ENCODE measurements around the gene ARHGAP8. TPM values are rescaled to one million over a fixed set of nuclear protein-coding genes. Genes with fewer than 3 reads are reported as not detected.

ARHGAP8 gene
- total RNA-seq, 1 donor from 2014 or later = 38.1 TPM

DNA sequence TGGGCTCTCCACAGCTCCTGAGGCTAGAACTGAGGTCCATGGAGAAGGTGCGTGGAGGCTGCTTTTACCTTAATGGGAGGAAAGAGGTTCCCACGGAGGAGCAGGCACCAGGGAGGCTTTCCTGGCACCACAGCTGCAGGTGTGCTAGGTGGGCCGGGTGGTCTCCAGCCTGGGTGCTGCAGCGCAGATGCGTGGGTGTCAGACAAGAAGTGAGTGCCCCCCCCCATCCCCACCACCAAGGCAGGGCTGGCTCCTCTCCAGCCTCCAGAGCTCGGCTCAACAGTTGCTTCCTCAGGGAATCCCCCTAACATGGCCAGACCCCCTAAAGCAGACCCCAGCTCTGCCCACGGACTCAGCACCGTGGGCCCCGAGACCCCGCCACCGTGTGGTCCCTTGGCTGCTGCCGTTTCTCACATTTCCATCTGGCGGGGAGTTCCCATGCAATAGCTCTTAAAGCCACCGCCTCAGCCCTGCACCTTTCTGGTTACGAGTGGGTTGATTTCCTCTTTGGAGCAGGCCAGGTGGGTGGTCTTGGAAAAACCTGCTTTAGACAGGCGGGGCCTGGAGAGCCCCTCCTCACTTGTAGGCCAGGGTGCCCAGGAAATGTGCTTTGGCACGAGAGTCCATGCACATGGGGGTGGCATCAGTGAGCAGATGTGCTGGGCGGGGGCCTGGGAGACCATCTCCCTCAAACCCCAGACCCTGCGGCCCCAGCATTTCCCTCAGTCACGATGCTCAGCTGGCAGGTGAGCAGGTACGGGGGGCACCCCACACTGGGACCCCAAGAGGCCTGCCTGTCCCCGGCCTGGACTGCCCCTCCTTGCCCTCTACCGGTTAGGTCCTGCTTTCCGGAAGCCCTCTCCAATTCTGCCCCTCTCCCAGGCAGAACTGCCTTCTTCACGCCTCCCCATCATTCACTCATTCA is 93.7 kb downstream of the ARHGAP8 start:
- no peak overlapping the region for H3K4me3 ChIP-seq (ENCODE audit: low read depth, low read length)
- TF ChIP-seq, protein P1, sequence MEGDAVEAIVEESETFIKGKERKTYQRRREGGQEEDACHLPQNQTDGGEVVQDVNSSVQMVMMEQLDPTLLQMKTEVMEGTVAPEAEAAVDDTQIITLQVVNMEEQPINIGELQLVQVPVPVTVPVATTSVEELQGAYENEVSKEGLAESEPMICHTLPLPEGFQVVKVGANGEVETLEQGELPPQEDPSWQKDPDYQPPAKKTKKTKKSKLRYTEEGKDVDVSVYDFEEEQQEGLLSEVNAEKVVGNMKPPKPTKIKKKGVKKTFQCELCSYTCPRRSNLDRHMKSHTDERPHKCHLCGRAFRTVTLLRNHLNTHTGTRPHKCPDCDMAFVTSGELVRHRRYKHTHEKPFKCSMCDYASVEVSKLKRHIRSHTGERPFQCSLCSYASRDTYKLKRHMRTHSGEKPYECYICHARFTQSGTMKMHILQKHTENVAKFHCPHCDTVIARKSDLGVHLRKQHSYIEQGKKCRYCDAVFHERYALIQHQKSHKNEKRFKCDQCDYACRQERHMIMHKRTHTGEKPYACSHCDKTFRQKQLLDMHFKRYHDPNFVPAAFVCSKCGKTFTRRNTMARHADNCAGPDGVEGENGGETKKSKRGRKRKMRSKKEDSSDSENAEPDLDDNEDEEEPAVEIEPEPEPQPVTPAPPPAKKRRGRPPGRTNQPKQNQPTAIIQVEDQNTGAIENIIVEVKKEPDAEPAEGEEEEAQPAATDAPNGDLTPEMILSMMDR (conservative IDR thresholded peaks at IDR 0.05; ENCODE audit: low read depth, low read length) = no peak
- no peak for DNase-seq (ENCODE audit: low read depth)

DNA sequence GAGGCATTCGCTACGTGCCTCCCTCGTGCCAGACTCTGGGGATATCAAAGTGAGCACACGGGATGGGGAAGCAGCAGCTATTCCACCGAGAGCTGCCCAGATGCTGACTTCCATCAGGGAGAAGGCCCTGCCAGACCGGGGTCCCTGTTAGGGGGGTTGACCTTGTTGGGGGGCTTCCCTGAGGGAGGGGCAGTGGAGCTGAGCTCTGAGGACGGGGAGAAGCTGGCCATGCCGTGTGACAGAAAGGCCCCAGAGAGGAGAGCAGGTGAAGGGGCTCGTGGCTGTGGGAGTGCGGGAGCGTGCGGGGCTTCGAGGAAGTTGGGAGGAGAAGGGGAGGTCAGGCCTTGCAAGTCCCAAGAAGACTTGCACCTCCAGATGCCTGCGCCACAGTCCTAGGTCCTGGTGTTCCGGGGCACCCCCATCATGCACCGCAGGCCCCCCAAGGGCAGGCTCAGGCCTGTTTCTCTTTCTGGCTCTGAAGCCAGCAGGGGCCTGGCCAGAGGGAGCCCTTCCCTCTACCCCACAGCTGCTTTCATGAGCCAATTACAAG is 94.4 kb downstream of the ARHGAP8 start:
- TF ChIP-seq, protein P1 (conservative IDR thresholded peaks at IDR 0.05; ENCODE audit: low read depth, low read length) = no peak
- no peak overlapping the region for H3K4me3 ChIP-seq (ENCODE audit: low read depth, low read length)
- DNase-seq (ENCODE audit: low read depth) = no peak

DNA sequence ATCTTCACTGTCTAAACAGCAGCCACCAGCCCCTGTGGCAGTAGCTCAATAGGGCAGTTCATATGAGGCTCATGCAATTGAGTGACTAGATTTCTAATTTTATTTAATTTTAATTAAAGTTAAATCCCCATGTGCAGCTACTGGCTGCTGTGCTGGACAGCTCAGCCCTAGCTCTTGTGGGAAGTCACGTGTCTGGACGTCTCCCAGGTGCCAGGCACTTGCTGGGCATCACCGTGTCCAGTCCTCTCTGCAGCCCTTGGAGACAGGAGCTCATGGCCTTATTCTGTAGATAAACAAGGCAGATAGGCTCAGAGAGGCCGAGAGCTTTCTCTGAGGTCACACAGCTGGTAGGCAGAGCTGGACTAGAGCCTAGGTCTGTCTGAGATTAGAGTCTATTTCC is 95.0 kb downstream of the ARHGAP8 start:
- TF ChIP-seq, protein P1 (conservative IDR thresholded peaks at IDR 0.05; ENCODE audit: low read depth, low read length) = no peak
- no peak overlapping the region for H3K4me3 ChIP-seq (ENCODE audit: low read depth, low read length)
- no peak for DNase-seq (ENCODE audit: low read depth)

DNA sequence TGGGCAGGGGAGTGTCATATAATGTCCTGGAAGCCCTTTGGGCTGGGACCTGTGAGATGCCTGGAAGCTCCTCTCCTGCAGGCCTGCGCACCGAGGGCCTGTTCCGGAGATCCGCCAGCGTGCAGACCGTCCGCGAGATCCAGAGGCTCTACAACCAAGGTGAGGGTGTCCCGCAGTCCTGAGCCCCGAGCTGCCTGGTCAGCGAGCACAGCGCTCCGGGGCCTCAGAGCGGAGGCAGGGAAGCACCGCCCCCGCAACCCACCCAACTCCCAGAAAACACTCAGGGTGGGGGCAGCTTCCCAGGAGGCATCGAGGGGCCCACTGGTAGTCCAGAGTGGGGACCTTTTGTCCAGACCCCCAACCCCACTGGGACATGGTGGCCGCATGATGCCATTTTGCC is 95.5 kb downstream of the ARHGAP8 start:
- H3K4me3 ChIP-seq (ENCODE audit: low read depth, low read length) = no peak overlapping the region
- TF ChIP-seq, protein P1 (conservative IDR thresholded peaks at IDR 0.05; ENCODE audit: low read depth, low read length) = no peak
- DNase-seq (ENCODE audit: low read depth) = no peak

DNA sequence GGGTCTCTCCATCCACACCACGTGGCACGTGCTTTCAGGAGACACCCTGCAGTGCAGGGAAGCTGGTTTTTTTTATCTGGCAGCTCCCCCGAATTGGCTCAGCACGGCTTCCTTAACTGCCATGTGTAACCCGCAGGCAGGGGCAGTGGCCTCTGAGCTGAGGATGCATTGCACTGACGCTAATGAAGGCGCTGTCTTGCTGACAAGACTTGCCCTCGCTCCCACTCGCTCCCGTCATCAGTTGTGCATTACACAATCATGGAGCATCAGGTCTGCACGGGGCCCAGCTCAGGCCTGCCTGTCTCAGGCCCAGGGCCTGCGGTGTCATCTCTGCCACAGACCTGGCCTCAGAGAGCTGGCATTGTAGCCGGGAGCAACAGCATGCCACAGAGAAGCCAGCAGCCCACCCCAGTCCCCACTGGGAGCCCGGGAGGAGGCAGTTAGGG is 95.9 kb downstream of the ARHGAP8 start:
- TF ChIP-seq, protein P1 (conservative IDR thresholded peaks at IDR 0.05; ENCODE audit: low read depth, low read length) = no peak
- H3K4me3 ChIP-seq (ENCODE audit: low read depth, low read length) = no peak overlapping the region
- DNase-seq (ENCODE audit: low read depth) = no peak

DNA sequence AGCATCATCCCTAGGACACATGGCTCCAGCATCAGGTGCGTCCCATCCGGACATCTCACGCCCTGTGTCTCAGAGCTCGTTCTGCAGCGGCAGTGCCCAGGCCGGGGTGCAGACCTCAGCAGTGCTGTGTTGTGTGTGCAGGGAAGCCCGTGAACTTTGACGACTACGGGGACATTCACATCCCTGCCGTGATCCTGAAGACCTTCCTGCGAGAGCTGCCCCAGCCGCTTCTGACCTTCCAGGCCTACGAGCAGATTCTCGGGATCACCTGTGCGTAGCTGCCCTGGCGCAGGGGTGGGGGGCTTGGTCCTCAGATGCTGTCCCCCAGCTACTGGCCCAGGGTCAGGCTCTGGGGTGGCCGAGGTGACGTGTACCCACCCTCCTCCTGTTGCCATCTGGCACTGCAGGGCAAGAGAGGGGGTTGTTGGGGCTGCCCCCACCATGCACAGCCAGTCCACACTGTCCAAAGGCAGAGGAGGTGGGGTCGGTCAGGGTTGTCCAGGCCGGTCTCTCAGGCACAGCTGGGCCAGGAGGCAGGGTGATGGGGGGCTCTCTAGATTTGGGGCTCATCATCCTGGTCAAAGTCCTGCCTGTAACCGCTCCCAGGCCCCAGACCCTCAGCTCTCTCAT is 96.5 kb downstream of the ARHGAP8 start:
- no peak for DNase-seq (ENCODE audit: low read depth)
- no peak overlapping the region for H3K4me3 ChIP-seq (ENCODE audit: low read depth, low read length)
- TF ChIP-seq, protein P1 (conservative IDR thresholded peaks at IDR 0.05; ENCODE audit: low read depth, low read length) = no peak

All from epithelial cell of proximal tubule (primary cell).